Measurements from ENCODE around the gene TBCK. TPM values are rescaled to one million over a fixed set of nuclear protein-coding genes. Genes with fewer than 3 reads are reported as not detected.

Gene TBCK
- total and polyA plus RNA-seq, 3 donors from 2014 or later, result 17.7 to 67.1 (median 66.3) TPM

DNA sequence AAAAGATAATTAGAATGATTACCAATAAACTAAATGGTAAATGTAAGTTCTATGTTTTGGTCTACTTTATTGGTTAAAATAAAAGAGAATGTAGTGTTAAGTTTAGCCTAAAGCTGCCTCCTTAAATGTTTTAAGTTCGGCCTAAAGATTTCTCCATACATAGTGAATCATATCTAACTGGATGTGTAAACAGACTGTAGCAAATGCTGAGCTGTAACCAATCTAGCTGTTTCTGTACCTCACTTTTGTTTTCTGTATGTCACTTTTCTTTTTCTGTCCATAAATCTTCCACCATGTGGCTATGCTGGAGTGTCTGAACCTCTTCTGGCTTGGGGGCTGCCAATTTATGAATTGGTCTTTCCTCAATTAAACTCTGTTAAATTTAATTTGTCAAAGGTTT is 121.2 kb downstream of the TBCK start:
- DNase-seq, result no peak
- 91 to 97% methylated on average over 1 of the region's 1 CpG for WGBS, 2 donors
- TF ChIP-seq POLR2A (IDR thresholded peaks at IDR 0.05), result no peak
- TF ChIP-seq, protein P1, sequence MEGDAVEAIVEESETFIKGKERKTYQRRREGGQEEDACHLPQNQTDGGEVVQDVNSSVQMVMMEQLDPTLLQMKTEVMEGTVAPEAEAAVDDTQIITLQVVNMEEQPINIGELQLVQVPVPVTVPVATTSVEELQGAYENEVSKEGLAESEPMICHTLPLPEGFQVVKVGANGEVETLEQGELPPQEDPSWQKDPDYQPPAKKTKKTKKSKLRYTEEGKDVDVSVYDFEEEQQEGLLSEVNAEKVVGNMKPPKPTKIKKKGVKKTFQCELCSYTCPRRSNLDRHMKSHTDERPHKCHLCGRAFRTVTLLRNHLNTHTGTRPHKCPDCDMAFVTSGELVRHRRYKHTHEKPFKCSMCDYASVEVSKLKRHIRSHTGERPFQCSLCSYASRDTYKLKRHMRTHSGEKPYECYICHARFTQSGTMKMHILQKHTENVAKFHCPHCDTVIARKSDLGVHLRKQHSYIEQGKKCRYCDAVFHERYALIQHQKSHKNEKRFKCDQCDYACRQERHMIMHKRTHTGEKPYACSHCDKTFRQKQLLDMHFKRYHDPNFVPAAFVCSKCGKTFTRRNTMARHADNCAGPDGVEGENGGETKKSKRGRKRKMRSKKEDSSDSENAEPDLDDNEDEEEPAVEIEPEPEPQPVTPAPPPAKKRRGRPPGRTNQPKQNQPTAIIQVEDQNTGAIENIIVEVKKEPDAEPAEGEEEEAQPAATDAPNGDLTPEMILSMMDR (IDR thresholded peaks at IDR 0.05), result no peak

DNA sequence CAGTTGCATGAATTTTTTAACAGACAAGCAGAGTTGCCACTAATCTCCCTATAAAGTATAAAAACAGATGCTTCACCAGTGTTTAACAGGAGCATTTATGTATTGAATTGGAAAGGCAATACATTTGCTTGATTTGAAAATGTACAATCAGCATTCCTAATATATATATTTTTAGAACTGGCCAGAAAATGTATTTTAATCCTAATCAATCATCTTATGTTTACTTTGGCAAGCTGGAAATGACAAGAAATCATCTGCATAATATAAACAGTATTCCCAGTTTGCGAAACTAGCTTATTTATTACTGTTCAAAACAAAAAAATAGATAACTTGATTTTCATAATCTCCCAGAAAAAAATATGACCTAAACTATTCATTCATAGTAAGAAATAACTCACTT is 123.9 kb downstream of the TBCK start:
- intact Hi-C loops (cut with DNase I; ENCODE audit: low total_unique reads), result no loop called here
- Histone ChIP-seq H3K36me3 (ENCODE audit: low read depth, missing control alignments) (no peaks in the 10 kb centered on the region), H3K4me1 (no peaks in the 10 kb centered on the region), H3K27ac (no peak overlapping the region), H3K4me3 (no peak overlapping the region), H3K27me3 (no peaks in the 10 kb centered on the region), H3K9me3 (no peaks in the 10 kb centered on the region)
- no peak for DNase-seq
- 97 to 98% methylated on average over 1 of the region's 1 CpG for WGBS, 2 donors
- TF ChIP-seq, protein P1 (IDR thresholded peaks at IDR 0.05), result no peak
- no peak for TF ChIP-seq POLR2A (IDR thresholded peaks at IDR 0.05)

More for the DNA sequence above, 121.2 kb downstream of the TBCK start:
- no peak overlapping the region for H3K4me3 ChIP-seq
- no peaks in the 10 kb centered on the region for H3K36me3 ChIP-seq (ENCODE audit: low read depth, missing control alignments)
- intact Hi-C loops (cut with DNase I; ENCODE audit: low total_unique reads), result no loop called here
- H3K4me1 ChIP-seq, result no peaks in the 10 kb centered on the region
- no peaks in the 10 kb centered on the region for H3K9me3 ChIP-seq
- no peaks in the 10 kb centered on the region for H3K27me3 ChIP-seq
- no peak overlapping the region for H3K27ac ChIP-seq

DNA sequence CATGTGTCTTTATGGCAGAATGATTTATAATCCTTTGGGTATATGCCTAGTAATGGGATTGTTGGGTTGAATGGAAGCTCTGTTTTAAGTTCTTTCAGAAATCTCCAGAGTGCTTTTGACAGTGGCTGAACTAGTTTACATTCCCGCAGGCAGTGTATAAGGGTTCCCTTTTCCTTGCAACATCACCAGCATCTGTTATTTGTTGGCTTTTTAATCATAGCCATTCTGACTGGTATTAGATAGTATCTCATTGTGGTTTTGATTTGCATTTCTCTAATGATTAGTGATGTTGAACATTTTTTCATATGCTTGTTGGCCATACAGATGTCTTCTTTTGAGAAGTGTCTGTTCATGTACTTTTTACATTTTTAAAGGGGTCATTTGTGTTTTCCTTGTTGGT is 129.8 kb downstream of the TBCK start:
- no peaks in the 10 kb centered on the region for H3K4me1 ChIP-seq
- no peaks in the 10 kb centered on the region for H3K36me3 ChIP-seq (ENCODE audit: low read depth, missing control alignments)
- H3K27me3 ChIP-seq, result no peaks in the 10 kb centered on the region
- intact Hi-C loops (cut with DNase I; ENCODE audit: low total_unique reads), result no loop called here
- TF ChIP-seq, protein P1 (IDR thresholded peaks at IDR 0.05), result no peak
- TF ChIP-seq POLR2A (IDR thresholded peaks at IDR 0.05), result no peak
- no peak overlapping the region for H3K27ac ChIP-seq
- no peaks in the 10 kb centered on the region for H3K9me3 ChIP-seq
- WGBS, 2 donors, result 92 to 96% methylated on average over 1 of the region's 1 CpG
- no peak for DNase-seq
- no peak overlapping the region for H3K4me3 ChIP-seq

DNA sequence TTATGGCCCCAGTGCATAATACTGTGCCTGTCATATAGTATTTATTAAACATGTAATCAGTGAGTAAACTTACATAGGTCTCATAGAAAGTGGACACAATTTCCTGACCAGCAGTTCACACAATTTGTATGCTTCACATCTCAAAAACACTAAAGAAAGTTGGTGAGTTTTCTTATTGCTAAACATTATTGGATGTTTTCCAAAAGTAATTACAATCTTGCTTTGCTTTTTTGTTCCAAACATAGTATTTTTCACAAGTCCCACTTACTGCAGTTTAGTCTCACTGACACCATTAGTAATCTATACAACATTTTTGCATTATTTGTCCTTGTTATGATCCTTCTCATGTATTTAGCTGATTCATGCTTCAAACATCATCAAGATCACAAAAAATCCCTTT is 132.5 kb downstream of the TBCK start:
- no peaks in the 10 kb centered on the region for H3K9me3 ChIP-seq
- H3K4me1 ChIP-seq, result no peaks in the 10 kb centered on the region
- intact Hi-C loops (cut with DNase I; ENCODE audit: low total_unique reads), result no loop called here
- no peak overlapping the region for H3K4me3 ChIP-seq
- TF ChIP-seq, protein P1 (IDR thresholded peaks at IDR 0.05), result no peak
- TF ChIP-seq POLR2A (IDR thresholded peaks at IDR 0.05), result no peak
- H3K27ac ChIP-seq, result no peak overlapping the region
- no peak for DNase-seq
- no peaks in the 10 kb centered on the region for H3K27me3 ChIP-seq
- no peaks in the 10 kb centered on the region for H3K36me3 ChIP-seq (ENCODE audit: low read depth, missing control alignments)

DNA sequence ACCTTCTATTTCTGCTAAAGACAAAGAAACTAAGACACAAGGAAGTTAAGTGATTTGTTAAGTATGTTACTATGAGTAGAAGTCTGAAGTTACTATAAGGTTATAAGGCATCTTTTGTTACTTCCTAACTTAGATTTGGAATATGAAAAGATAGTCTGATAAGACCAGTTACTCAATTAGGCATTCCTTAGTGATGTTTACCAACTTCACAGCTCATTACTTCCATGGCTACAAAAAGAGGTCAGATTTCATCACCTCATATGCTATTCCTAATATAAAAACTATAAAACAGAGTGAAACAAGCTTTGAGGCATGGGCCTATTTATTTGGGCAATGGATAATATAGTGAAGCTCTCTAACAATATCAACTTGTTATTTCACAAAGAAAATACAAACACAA is 143.1 kb downstream of the TBCK start:
- no peak overlapping the region for H3K27ac ChIP-seq
- no peak for DNase-seq
- no peaks in the 10 kb centered on the region for H3K4me1 ChIP-seq
- no peaks in the 10 kb centered on the region for H3K27me3 ChIP-seq
- H3K9me3 ChIP-seq, result no peaks in the 10 kb centered on the region
- no peaks in the 10 kb centered on the region for H3K36me3 ChIP-seq (ENCODE audit: low read depth, missing control alignments)
- intact Hi-C loops (cut with DNase I; ENCODE audit: low total_unique reads), result no loop called here
- no peak overlapping the region for H3K4me3 ChIP-seq
- TF ChIP-seq POLR2A (IDR thresholded peaks at IDR 0.05), result no peak
- TF ChIP-seq, protein P1 (IDR thresholded peaks at IDR 0.05), result no peak
